Stomach (tissue), 9 donors: ENCODE results near the gene ATP9B. TPM values are rescaled to one million over a fixed set of nuclear protein-coding genes. Genes with fewer than 3 reads are reported as not detected.

Experiments
- DNase-seq, 2 donors: peaks; one replicate each; pipeline versions ENCODE4 v3.0.0 to v3.0.0-alpha.2; 2013 to 2019
- H3K27ac ChIP-seq, 5 donors: fragments of 200-600 bp in 4 of 5; sonication (generic) in 4 of 5; one replicate each; pipeline ENCODE4 v1.5.1; 2013 to 2019; ENCODE audit warnings: mild to moderate bottlenecking in 1 of 5, moderate library complexity in 1 of 5
- H3K27me3 ChIP-seq, 3 donors: fragments of 200-600 bp; sonication (generic); one replicate each; pipeline ENCODE4 v1.5.1; 2017 to 2019; ENCODE audit warnings: mixed run types in 1 of 3
- H3K36me3 ChIP-seq, 4 donors: fragments of 200-600 bp; sonication (generic); 1 replicate in 3 of 4; 2 replicates in 1 of 4; pipeline ENCODE4 v1.5.1; 2016 to 2019
- H3K4me1 ChIP-seq, 4 donors: fragments of 200-600 bp; sonication (generic); one replicate each; pipeline ENCODE4 v1.5.1; 2016 to 2019
- H3K4me3 ChIP-seq, 4 donors: fragments of 200-600 bp; sonication (generic) in 3 of 4; one replicate each; pipeline ENCODE4 v1.5.1; 2016 to 2019; ENCODE audit warnings: mild to moderate bottlenecking in 1 of 4
- H3K9me3 ChIP-seq, 4 donors: fragments of 200-600 bp; sonication (generic); one replicate each; pipeline ENCODE4 v1.5.1; 2016 to 2019
- EP300 ChIP-seq: sonication (generic); formaldehyde crosslinking; IDR thresholded peaks from one replicate; pipeline ENCODE4 v1.6.1; 2017; ENCODE audit warnings: antibody characterized with exemption
- POLR2A ChIP-seq, 4 donors: fragments of 450-650 bp; IDR thresholded peaks; one replicate each; pipeline ENCODE4 v1.6.1; 2016; ENCODE audit warnings: antibody characterized with exemption in 4 of 4, control low read depth in 2 of 4, mild to moderate bottlenecking in 1 of 4, moderate library complexity in 1 of 4
- POLR2AphosphoS5 ChIP-seq, 3 donors: sonication (generic); formaldehyde crosslinking; IDR thresholded peaks; one replicate each; pipeline ENCODE4 v1.6.1; 2016; ENCODE audit warnings: antibody characterized with exemption in 3 of 3
- WGBS, 5 donors: extraction: QIAGEN DNeasy Blood & Tissue Kit in 3 of 5; methylation state at CpG; one replicate each; pipeline versions ENCODE4 v1.1.5 to v1.1.7; 2013 to 2018; 5-methylcytosine and 5-hydroxymethylcytosine counted together
- intact Hi-C: fragments of 100-400 bp; cut with DNase I; formaldehyde crosslinking; loops from one replicate; pipeline ENCODE4 v1.15.1; 2023; ENCODE audit warnings: low total_unique reads
- polyA plus RNA-seq, 3 donors: library from polyadenylated mRNA; stranded (reverse); fragments of 200-250 nt; gene quantifications; one replicate each; pipeline ENCODE4 v1.2.3, GENCODE V29; 2013
- total RNA-seq, 5 donors: library from RNA; depleted of rRNA; stranded (reverse); fragments of >200 nt; gene quantifications; one replicate each; pipeline versions ENCODE4 v1.1.0 to v1.2.3, GENCODE V29; 2014 to 2016
- TF ChIP-seq, protein P1 (sequence below), 7 experiments: fragments of 450-650 bp in 4 of 7; fragments of 200-600 bp in 3 of 7; sonication (generic) in 3 of 7; IDR thresholded peaks; one replicate each; pipeline ENCODE4 v1.5.1; 2016 to 2019; ENCODE audit warnings: antibody characterized with exemption in 7 of 7, control low read depth in 2 of 7, mild to moderate bottlenecking in 1 of 7
- donor health status: healthy with polysubstance abuse.
- donor health status: Bipolar disorder and iron deficiency.
- donor health status: healthy.

The ATP9B gene
- total and polyA plus RNA-seq, 8 donors, result 10.6 to 128 (median 34.9) TPM

DNA sequence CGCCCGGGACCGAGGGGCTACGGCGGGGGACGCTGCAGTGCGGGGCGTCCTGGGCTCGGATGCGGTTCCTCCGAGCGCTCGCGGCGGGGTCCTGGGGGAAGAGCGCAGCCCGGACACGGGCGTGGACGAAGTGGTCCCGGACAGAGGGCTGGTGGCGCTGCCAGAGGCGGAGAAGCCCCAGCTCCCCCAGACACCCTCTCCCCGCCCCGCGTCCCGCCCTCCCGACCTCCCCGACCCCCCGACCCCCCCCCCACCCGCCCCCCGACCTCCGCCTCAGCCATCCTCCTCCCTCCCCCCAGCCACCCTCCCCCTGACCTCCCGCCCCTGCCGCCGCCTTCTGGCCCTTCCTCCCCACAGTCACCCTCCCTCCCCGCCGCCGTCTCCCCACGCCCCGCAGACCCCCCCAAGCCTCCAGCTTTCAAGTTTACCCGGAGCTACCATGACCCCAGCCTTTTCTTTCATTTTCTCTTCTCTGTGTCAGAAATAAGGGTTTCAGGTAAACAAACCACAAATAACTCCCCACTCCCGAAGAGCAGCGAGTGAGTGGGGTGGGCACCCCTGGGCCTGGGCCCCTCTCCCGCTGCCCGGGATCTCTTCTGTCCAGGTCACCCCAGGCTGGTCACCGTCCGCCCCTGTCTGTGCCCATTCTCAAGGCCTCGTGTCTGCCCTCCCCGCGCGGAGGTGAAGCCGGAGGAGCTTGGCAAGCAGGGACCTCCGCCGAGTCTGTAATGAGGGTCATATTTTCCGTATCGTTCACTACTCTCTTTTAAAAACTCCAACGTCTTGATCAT is 331.6 kb downstream of the ATP9B start:
- WGBS, 5 donors, result 30 to 58% (median 37%) methylated on average over 23 to 53 of the region's 58 CpGs
- TF ChIP-seq, protein P1, sequence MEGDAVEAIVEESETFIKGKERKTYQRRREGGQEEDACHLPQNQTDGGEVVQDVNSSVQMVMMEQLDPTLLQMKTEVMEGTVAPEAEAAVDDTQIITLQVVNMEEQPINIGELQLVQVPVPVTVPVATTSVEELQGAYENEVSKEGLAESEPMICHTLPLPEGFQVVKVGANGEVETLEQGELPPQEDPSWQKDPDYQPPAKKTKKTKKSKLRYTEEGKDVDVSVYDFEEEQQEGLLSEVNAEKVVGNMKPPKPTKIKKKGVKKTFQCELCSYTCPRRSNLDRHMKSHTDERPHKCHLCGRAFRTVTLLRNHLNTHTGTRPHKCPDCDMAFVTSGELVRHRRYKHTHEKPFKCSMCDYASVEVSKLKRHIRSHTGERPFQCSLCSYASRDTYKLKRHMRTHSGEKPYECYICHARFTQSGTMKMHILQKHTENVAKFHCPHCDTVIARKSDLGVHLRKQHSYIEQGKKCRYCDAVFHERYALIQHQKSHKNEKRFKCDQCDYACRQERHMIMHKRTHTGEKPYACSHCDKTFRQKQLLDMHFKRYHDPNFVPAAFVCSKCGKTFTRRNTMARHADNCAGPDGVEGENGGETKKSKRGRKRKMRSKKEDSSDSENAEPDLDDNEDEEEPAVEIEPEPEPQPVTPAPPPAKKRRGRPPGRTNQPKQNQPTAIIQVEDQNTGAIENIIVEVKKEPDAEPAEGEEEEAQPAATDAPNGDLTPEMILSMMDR (IDR thresholded peaks at IDR 0.05), result no peak
- no peak for TF ChIP-seq POLR2AphosphoS5 (IDR thresholded peaks at IDR 0.05)
- TF ChIP-seq POLR2A (IDR thresholded peaks at IDR 0.05), result no peak
- no peak for TF ChIP-seq EP300
- intact Hi-C loops, result no loop called here
- no peaks in the 10 kb centered on the region for H3K9me3 ChIP-seq
- H3K27ac ChIP-seq, result peak overlapping the region; percentile 47 to 91 (median 82)
- peaks cover 0 to 44% (median 23%) of the 10 kb centered on the region in 3 donors for H3K27me3 ChIP-seq
- DNase-seq, result no peak
- H3K4me1 ChIP-seq, result peaks cover 26 to 86% (median 65%) of the 10 kb centered on the region in 4 donors
- H3K36me3 ChIP-seq, result no peaks in the 10 kb centered on the region
- peak overlapping the region; percentile 62 to 84 (median 78) for H3K4me3 ChIP-seq

DNA sequence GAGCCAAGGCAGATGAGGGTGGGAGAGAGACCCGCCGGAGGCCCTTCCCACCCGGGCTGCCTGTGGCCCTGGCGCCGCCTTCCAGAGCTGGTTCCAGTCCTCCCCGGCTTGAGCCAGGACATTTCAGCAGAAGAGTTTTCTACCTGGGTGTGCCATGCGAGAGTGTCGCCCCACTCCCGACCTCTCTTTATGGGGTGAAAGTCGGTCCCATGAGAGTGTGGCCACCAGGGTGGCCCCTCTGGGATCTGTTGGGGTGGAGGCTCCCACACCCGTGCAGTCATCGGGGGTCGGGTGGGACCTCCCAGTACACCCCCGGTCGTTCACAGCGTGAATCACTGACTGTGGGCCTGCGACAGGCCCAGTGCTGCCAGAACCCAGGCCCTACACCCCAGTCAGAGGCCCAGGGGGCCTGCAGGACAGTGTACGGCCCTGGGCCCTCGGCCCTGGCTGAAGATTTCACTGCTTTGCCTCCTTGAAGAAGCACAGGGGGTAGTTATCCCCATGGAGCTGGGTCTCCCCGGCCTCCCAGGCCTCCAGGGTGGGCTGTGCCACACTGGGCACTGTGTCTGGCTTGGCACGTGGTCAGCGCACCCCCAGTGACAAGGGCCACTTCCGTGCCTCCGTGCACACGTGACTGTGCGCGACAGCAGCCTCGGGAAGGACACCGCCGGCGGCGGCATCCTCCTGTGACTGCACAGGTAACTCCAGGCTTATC is 332.5 kb downstream of the ATP9B start:
- peaks cover 18 to 78% (median 58%) of the 10 kb centered on the region in 4 donors for H3K4me1 ChIP-seq
- H3K4me3 ChIP-seq, result peak overlapping the region in 2 of 4 donors; percentile 62 to 78
- 84 to 93% (median 89%) methylated on average over 9 to 32 of the region's 32 CpGs for WGBS, 5 donors
- peak overlapping the region in 3 of 5 donors; percentile 82 to 91 (median 84) for H3K27ac ChIP-seq
- no peaks in the 10 kb centered on the region for H3K36me3 ChIP-seq
- no peaks in the 10 kb centered on the region for H3K9me3 ChIP-seq
- peaks cover 0 to 36% (median 14%) of the 10 kb centered on the region in 3 donors for H3K27me3 ChIP-seq
- no peak for DNase-seq
- intact Hi-C loops, result no loop called here
- TF ChIP-seq, protein P1 (IDR thresholded peaks at IDR 0.05), result no peak

DNA sequence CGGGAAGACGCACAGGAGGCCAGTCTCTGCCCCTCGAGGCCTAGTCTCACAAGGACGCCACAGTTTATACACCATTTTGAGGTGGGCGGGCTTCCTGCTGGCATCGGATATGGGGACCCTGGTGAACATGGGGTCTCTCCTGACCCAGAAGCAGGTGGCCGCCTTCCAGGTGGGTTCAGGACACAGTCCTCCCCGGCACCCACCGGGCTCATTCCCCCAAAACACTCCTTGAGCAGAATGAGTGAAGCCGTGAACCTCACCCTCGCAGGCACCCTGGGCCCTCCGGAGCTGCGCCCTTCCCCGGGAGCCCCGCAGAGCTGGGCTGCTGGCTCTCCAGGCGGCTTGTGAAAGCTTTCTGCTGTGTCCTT is 333.0 kb downstream of the ATP9B start:
- WGBS, 5 donors, result 79 to 96% (median 91%) methylated on average over 12 to 16 of the region's 16 CpGs
- no peak for DNase-seq
- Histone ChIP-seq H3K27ac (peak overlapping the region in 3 of 5 donors; percentile 70 to 84 (median 82)), H3K36me3 (no peaks in the 10 kb centered on the region), H3K9me3 (no peaks in the 10 kb centered on the region), H3K4me1 (peaks cover 15 to 72% (median 54%) of the 10 kb centered on the region in 4 donors), H3K4me3 (no peak overlapping the region), H3K27me3 (peaks cover 0 to 30% (median 10%) of the 10 kb centered on the region in 3 donors)
- TF ChIP-seq POLR2A (IDR thresholded peaks at IDR 0.05) (no peak), EP300 (no peak), POLR2AphosphoS5 (IDR thresholded peaks at IDR 0.05) (no peak)
- TF ChIP-seq, protein P1 (IDR thresholded peaks at IDR 0.05), result no peak
- intact Hi-C loops, result no loop called here

DNA sequence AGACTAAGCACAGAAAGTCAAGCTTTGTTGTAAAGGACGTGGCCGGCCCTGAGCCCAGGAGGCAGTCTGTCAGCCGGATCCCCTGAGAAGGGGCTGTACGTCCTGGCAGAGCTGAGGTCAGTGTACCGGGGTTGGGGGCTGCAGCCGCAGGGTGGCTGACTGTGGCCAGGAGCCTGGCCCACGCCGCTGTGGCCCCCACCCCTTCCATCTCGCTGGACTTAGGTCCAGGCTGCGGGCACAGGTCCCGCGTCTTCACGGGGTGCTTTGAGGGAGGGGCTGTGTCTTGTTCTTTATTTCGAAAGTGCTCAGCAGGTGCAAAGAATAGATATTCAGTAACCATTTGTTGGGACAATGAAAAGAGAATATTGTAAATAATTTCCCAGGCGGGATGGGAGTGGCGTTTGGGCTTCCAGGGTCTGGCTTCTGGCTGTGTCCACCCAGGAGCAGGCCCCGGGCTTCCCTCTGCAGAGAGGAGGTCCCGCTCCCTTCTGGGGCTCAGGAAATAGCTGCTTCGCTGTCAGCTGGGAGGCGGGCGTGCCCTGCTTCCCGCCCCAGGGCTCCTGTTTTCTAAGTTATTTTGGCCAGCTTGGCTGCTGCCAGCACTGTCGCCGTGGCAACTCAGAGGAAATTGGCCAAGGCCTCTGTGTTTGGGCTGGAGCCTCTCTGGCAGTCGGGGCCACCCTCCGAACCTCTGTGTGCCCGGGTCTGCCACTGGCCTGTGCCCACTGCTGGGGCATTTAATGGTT is 334.0 kb downstream of the ATP9B start:
- peaks cover 0 to 21% (median 10%) of the 10 kb centered on the region in 3 donors for H3K27me3 ChIP-seq
- peak; percentile 61 to 67 for DNase-seq
- peak overlapping the region; percentile 24 to 84 (median 70) for H3K27ac ChIP-seq
- H3K36me3 ChIP-seq, result no peaks in the 10 kb centered on the region
- TF ChIP-seq, protein P1 (IDR thresholded peaks at IDR 0.05), result no peak
- no peak for TF ChIP-seq POLR2AphosphoS5 (IDR thresholded peaks at IDR 0.05)
- TF ChIP-seq EP300, result no peak
- no peak for TF ChIP-seq POLR2A (IDR thresholded peaks at IDR 0.05)
- no peaks in the 10 kb centered on the region for H3K9me3 ChIP-seq
- peak overlapping the region; percentile 1 to 34 (median 12) for H3K4me3 ChIP-seq
- intact Hi-C loops, result no loop called here
- H3K4me1 ChIP-seq, result peaks cover 15 to 65% (median 50%) of the 10 kb centered on the region in 4 donors
- 32 to 37% (median 33%) methylated on average over 22 to 27 of the region's 27 CpGs for WGBS, 5 donors
